Keratinocyte (primary cell): ENCODE measurements around the gene STKLD1. TPM values are rescaled to one million over a fixed set of nuclear protein-coding genes. Genes with fewer than 3 reads are reported as not detected.

Experiments
- DNase-seq: peaks from one replicate; pipeline ENCODE4 v3.0.0-alpha.2; 2011; ENCODE audit warnings: low read depth, missing footprints, low spot score
- FAIRE-seq: peaks from 2 replicates; lab custom pipeline; 2011; peaks lifted over from hg19 to GRCh38; lab: Jason Lieb, UNC
- H2AFZ ChIP-seq: 2 replicates; pipeline ENCODE4 v1.6.0; 2012; ENCODE audit warnings: low read length, control low read depth, inconsistent platforms; ENCODE audit not compliant: control insufficient read depth
- H3K27ac ChIP-seq: 2 replicates; pipeline ENCODE4 v1.5.1; 2011; ENCODE audit warnings: low read length; ENCODE audit not compliant: control insufficient read depth, insufficient read depth
- H3K27me3 ChIP-seq: 3 replicates; pipeline ENCODE4 v1.6.0; 2011; ENCODE audit warnings: low read length; ENCODE audit not compliant: control insufficient read depth, insufficient read depth; ENCODE audit errors: extremely low read depth
- H3K36me3 ChIP-seq, 2 experiments: 2 replicates in 1 of 2; 3 replicates in 1 of 2; pipeline ENCODE4 v1.5.1; 2011; ENCODE audit warnings: low read length in 2 of 2, mild to moderate bottlenecking in 1 of 2; ENCODE audit not compliant: control insufficient read depth in 2 of 2, insufficient read depth in 2 of 2; ENCODE audit errors: extremely low read depth in 1 of 2
- H3K4me1 ChIP-seq: 3 replicates; pipeline ENCODE4 v1.5.1; 2011; ENCODE audit warnings: low read length; ENCODE audit not compliant: control insufficient read depth, insufficient read depth; ENCODE audit errors: extremely low read depth
- H3K4me2 ChIP-seq: 3 replicates; pipeline ENCODE4 v1.6.0; 2011; ENCODE audit warnings: low read depth, low read length; ENCODE audit not compliant: control insufficient read depth, insufficient read depth; ENCODE audit errors: extremely low read depth
- H3K4me3 ChIP-seq, 3 experiments: fragments of 200-600 bp in 1 of 3; sonication (generic) in 1 of 3; 2 replicates in 2 of 3; 3 replicates in 1 of 3; pipeline ENCODE4 v1.5.1; 2011 to 2016; ENCODE audit warnings: low read length in 3 of 3, mild to moderate bottlenecking in 3 of 3, control low read depth in 2 of 3, inconsistent platforms in 1 of 3, low read depth in 1 of 3, mixed read lengths in 1 of 3, mixed run types in 1 of 3, moderate library complexity in 1 of 3; ENCODE audit not compliant: control insufficient read depth in 2 of 3, insufficient read depth in 2 of 3; ENCODE audit errors: extremely low read depth in 1 of 3
- H3K79me2 ChIP-seq: 2 replicates; pipeline ENCODE4 v1.6.0; 2012; ENCODE audit warnings: low read length; ENCODE audit not compliant: control insufficient read depth, insufficient read depth
- H3K9ac ChIP-seq: 3 replicates; pipeline ENCODE4 v1.6.0; 2011; ENCODE audit warnings: low read length; ENCODE audit not compliant: control insufficient read depth, insufficient read depth; ENCODE audit errors: extremely low read depth
- H3K9me1 ChIP-seq: 3 replicates; pipeline ENCODE4 v1.6.0; 2011; ENCODE audit warnings: low read length; ENCODE audit not compliant: control insufficient read depth, insufficient read depth; ENCODE audit errors: extremely low read depth
- H3K9me3 ChIP-seq: 2 replicates; pipeline ENCODE4 v1.5.1; 2012; ENCODE audit warnings: low read depth, low read length; ENCODE audit not compliant: control insufficient read depth
- H4K20me1 ChIP-seq: 3 replicates; pipeline ENCODE4 v1.6.0; 2011; ENCODE audit warnings: low read length; ENCODE audit not compliant: control insufficient read depth, insufficient read depth; ENCODE audit errors: extremely low read depth
- CTCF ChIP-seq, 3 experiments: IDR thresholded peaks in 1 of 3; conservative IDR thresholded peaks in 1 of 3; optimal IDR thresholded peaks in 1 of 3; 2 replicates in 2 of 3; 3 replicates in 1 of 3; pipeline versions ENCODE3 to v1.5.1; 2011; ENCODE audit warnings: low read length in 3 of 3, mild to moderate bottlenecking in 3 of 3, moderate library complexity in 2 of 3, control low read depth in 1 of 3, inconsistent platforms in 1 of 3; ENCODE audit not compliant: insufficient read depth in 2 of 3; ENCODE audit errors: extremely low read depth in 1 of 3
- EZH2 ChIP-seq: IDR thresholded peaks from one replicate; pipeline ENCODE4 v1.6.1; 2012; ENCODE audit warnings: inconsistent platforms, mild to moderate bottlenecking, low read length, moderate library complexity
- dilution Hi-C: fragments of 300-500 bp; cut with MboI; formaldehyde crosslinking; loops from one replicate; pipeline ENCODE4 v1.7.0; 2020; ENCODE audit warnings: low sequenced_read_pairs; ENCODE audit not compliant: extremely low pct_ligation_motif_present
- polyA plus RNA-seq, 5 experiments: library from polyadenylated mRNA; depleted of rRNA in 3 of 5; stranded (reverse) in 3 of 5; stranded (forward) in 1 of 5; unstranded in 1 of 5; fragments of >200 nt; gene quantifications; 1 replicate in 1 of 5; 2 replicates in 3 of 5; 3 replicates in 1 of 5; pipeline versions ENCODE4 v1.2.1 to v1.2.3, GENCODE V29; 2011 to 2012; ENCODE audit warnings: missing spikeins in 2 of 5, low read depth in 1 of 5, low replicate concordance in 1 of 5

The STKLD1 gene
- polyA plus RNA-seq, 1 donor (not counting 4 experiments of a cell fraction or from before 2014, with no cell fraction given), result 0.77 TPM

- Histone ChIP-seq H3K27ac (no peak overlapping the region), H3K4me2 (no peak overlapping the region), H3K36me3 (peaks cover 3 to 4% of the 10 kb centered on the region in 2 experiments), H3K4me1 (peaks cover 15% of the 10 kb centered on the region), H2AFZ (no peak overlapping the region), H4K20me1 (peaks cover 4% of the 10 kb centered on the region), H3K27me3 (no peaks in the 10 kb centered on the region), H3K79me2 (peaks cover 28% of the 10 kb centered on the region), H3K9me1 (no peaks in the 10 kb centered on the region), H3K4me3 (no peak overlapping the region), H3K9me3 (no peaks in the 10 kb centered on the region), H3K9ac (no peak overlapping the region)
- FAIRE-seq, result no peak
- dilution Hi-C loops, result no loop called here
- TF ChIP-seq CTCF (optimal IDR thresholded peaks at IDR 0.05 in 1 of 3, IDR thresholded peaks at IDR 0.05 in 1 of 3, conservative IDR thresholded peaks at IDR 0.05 in 1 of 3; ENCODE audit: extremely low read depth in 1 of 3, insufficient read depth in 2 of 3, low read length in 3 of 3) (no peak), EZH2 (no peak)
- no peak for DNase-seq
Observed at GRCh38 chr9:133377721-133378216, 1.6 kb downstream of the STKLD1 start.

GRCh38 chr9:133378408-133378962 lies 2.3 kb downstream of the STKLD1 start:
- Histone ChIP-seq H3K4me1 (peaks cover 13% of the 10 kb centered on the region), H2AFZ (no peak overlapping the region), H3K9ac (no peak overlapping the region), H3K4me3 (no peak overlapping the region), H3K36me3 (no peaks in the 10 kb centered on the region), H3K79me2 (peaks cover 20% of the 10 kb centered on the region), H3K4me2 (no peak overlapping the region), H3K27me3 (no peaks in the 10 kb centered on the region), H3K9me3 (no peaks in the 10 kb centered on the region), H4K20me1 (peaks cover 2% of the 10 kb centered on the region), H3K9me1 (no peaks in the 10 kb centered on the region), H3K27ac (no peak overlapping the region)
- no peak for FAIRE-seq
- DNase-seq, result no peak
- TF ChIP-seq EZH2 (no peak), CTCF (optimal IDR thresholded peaks at IDR 0.05 in 1 of 3, IDR thresholded peaks at IDR 0.05 in 1 of 3, conservative IDR thresholded peaks at IDR 0.05 in 1 of 3; ENCODE audit: extremely low read depth in 1 of 3, insufficient read depth in 2 of 3, low read length in 3 of 3) (no peak)
- dilution Hi-C loops, result no loop called here
